ENCODE results near the gene DIPK1B. TPM values are rescaled to one million over a fixed set of nuclear protein-coding genes. Genes with fewer than 3 reads are reported as not detected.
"Not testable (repeated sequence)": the region's sequence is repeated elsewhere in the genome, so short reads cannot be mapped to it uniquely, and the experiment has no call there.

The DIPK1B gene
- total RNA-seq, 1 donor from 2014 or later: 293 TPM

DNA sequence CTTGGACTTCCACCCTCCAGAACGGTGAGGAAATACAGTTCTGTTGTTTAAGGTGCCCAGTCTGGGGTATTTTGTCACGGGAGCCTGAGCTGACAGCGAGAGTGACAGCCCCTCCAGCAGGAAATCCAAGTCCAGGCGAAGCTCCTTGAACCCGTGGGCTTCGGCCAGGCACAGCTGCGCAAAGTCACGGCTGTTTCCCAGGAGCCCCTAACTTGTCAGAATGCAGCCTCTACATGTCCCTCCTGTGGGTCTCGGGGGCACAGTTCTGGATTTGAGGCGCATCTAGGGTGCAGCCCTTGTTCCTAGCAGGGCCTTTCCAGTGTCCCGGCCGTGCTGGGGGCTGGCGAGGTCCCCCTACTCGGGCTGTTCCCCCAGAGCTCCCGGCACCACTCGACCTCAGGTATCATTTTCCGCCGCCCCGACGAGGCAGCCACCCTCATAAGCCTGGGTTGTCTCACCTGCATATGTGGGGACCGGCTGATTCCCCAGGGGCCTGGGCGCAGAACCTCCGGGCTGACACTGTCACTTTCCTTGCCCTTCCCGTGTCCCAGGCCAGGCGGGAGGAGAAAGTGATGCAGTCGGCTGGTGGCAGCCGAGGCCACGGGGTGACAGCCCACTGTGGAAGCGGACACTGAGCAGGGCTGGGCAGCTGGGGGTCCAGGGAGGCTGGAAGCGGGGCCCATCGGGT, 41.1 kb downstream of the DIPK1B start:
- DNase-seq (ENCODE audit: low spot score): no peak
- Mint-ChIP-seq H3K4me3 (ENCODE audit: unreplicated experiment) (no peak overlapping the region), H3K27ac (ENCODE audit: unreplicated experiment) (no peak overlapping the region), H3K36me3 (ENCODE audit: low read depth, unreplicated experiment) (peaks cover 7% of the 10 kb centered on the region), H3K4me1 (ENCODE audit: unreplicated experiment) (no peaks in the 10 kb centered on the region), H3K9me3 (ENCODE audit: unreplicated experiment) (peaks cover 6% of the 10 kb centered on the region), H3K27me3 (ENCODE audit: unreplicated experiment) (peaks cover 12% of the 10 kb centered on the region)
- TF ChIP-seq, protein P1, sequence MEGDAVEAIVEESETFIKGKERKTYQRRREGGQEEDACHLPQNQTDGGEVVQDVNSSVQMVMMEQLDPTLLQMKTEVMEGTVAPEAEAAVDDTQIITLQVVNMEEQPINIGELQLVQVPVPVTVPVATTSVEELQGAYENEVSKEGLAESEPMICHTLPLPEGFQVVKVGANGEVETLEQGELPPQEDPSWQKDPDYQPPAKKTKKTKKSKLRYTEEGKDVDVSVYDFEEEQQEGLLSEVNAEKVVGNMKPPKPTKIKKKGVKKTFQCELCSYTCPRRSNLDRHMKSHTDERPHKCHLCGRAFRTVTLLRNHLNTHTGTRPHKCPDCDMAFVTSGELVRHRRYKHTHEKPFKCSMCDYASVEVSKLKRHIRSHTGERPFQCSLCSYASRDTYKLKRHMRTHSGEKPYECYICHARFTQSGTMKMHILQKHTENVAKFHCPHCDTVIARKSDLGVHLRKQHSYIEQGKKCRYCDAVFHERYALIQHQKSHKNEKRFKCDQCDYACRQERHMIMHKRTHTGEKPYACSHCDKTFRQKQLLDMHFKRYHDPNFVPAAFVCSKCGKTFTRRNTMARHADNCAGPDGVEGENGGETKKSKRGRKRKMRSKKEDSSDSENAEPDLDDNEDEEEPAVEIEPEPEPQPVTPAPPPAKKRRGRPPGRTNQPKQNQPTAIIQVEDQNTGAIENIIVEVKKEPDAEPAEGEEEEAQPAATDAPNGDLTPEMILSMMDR (IDR thresholded peaks at IDR 0.05; ENCODE audit: unreplicated experiment): no peak

DNA sequence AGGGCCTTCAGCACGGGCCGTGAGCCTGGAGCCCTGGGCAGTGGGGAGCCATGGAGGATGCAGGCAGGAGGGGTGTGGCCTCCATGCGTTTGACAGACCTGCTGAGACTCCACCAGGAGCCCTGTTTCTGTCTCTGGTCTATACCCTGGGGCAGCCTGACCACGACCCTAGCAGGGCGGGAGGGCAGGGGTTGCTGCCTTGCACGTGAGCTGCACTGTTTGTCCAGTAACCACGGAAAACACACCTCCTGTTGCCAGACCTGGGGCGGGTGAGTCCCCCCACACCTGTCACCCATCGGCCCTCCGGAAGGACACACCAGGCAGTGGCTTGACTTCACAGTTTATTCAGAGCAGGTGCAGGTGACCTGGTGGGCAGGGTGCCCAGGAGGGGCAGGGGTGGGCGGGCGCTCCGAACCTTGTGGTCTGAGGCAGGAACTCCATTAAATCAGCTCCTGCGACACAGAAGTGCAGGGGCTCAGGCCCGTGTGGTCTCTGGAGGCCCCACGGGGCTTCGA, 41.7 kb downstream of the DIPK1B start:
- no peak overlapping the region for H3K27ac Mint-ChIP-seq (ENCODE audit: unreplicated experiment)
- peaks cover 7% of the 10 kb centered on the region for H3K36me3 Mint-ChIP-seq (ENCODE audit: low read depth, unreplicated experiment)
- peaks cover 6% of the 10 kb centered on the region for H3K9me3 Mint-ChIP-seq (ENCODE audit: unreplicated experiment)
- H3K4me3 Mint-ChIP-seq (ENCODE audit: unreplicated experiment): no peak overlapping the region
- DNase-seq (ENCODE audit: low spot score): no peak
- H3K27me3 Mint-ChIP-seq (ENCODE audit: unreplicated experiment): peaks cover 12% of the 10 kb centered on the region
- TF ChIP-seq, protein P1 (IDR thresholded peaks at IDR 0.05; ENCODE audit: unreplicated experiment): no peak
- H3K4me1 Mint-ChIP-seq (ENCODE audit: unreplicated experiment): no peaks in the 10 kb centered on the region

DNA sequence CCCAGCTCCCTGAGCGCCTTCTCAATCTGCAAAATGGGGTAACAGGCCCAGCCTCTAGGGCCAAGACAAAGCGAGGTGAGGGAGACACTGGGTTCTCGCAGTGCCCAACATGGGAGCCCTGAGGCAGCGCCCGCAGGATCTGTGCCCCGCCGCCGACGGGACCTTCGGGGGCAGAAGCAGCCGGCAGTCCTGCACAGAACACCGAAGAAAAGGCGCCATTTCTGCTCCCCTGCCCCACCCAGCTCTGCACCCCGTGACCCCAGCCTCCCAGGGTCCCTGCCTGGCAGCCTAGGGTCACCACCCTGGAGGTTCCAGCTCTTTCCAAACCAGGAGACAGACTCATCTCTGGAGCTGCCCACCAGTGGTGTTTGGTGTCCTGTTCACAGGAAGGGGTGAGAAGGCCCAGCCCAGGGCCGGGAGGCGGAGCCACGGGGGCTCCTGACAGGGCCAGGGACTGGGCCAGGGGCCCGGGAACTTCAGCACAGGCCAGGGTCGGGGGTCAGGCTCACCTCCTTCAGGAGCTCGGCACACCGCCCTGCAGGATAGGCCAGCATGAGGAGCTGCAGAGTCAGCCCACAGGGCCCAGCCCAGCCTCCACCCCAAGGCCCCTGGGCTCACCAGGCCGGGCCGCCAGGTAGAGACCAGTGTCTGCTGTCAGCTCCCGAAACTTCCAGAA, 42.4 kb downstream of the DIPK1B start:
- Mint-ChIP-seq H3K36me3 (ENCODE audit: low read depth, unreplicated experiment) (peaks cover 7% of the 10 kb centered on the region), H3K27me3 (ENCODE audit: unreplicated experiment) (peaks cover 10% of the 10 kb centered on the region), H3K4me1 (ENCODE audit: unreplicated experiment) (no peaks in the 10 kb centered on the region), H3K4me3 (ENCODE audit: unreplicated experiment) (no peak overlapping the region), H3K27ac (ENCODE audit: unreplicated experiment) (no peak overlapping the region), H3K9me3 (ENCODE audit: unreplicated experiment) (peaks cover 6% of the 10 kb centered on the region)
- TF ChIP-seq, protein P1 (IDR thresholded peaks at IDR 0.05; ENCODE audit: unreplicated experiment): no peak
- DNase-seq (ENCODE audit: low spot score): no peak

DNA sequence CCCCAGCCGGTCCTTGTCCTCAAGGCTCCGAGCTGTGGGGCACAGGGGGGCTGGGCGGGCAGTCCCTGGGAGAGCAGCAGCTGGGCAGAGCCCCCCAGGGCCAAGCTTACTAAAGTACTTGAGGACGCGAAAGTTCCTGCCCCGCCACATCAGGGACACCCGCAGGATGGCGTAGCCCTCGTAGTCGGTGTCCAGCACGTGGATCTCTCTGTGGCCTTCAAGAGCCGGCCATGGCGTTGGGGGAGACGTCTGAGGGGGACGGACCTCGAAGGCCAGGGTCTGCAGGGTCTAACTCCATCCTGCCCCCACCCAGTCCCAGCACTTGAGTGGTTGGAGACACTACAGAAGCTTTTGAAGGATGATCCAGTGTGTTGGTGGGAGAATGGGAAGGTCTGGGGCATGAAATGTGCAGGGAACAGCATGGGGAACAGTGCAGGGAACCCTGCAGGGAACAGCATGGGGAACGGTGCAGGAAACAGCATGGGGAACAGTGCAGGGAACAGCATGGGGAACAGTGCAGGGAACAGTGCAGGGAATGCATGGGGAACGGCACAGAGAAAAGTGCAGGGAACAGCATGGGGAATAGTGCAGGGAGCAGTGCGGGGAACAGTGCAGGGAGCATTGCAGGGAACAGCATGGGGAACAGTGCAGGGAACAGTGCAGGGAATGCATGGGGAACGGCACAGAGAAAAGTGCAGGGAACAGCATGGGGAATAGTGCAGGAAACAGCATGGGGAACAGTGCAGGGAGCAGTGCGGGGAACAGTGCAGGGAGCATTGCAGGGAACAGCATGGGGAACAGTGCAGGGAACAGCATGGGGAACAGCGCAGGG, 43.1 kb downstream of the DIPK1B start:
- H3K4me1 Mint-ChIP-seq (ENCODE audit: unreplicated experiment); H3K27ac Mint-ChIP-seq (ENCODE audit: unreplicated experiment); DNase-seq (ENCODE audit: low spot score); H3K9me3 Mint-ChIP-seq (ENCODE audit: unreplicated experiment); H3K4me3 Mint-ChIP-seq (ENCODE audit: unreplicated experiment); H3K36me3 Mint-ChIP-seq (ENCODE audit: low read depth, unreplicated experiment): not testable (repeated sequence)
- peaks cover 10% of the 10 kb centered on the region for H3K27me3 Mint-ChIP-seq (ENCODE audit: unreplicated experiment)

DNA sequence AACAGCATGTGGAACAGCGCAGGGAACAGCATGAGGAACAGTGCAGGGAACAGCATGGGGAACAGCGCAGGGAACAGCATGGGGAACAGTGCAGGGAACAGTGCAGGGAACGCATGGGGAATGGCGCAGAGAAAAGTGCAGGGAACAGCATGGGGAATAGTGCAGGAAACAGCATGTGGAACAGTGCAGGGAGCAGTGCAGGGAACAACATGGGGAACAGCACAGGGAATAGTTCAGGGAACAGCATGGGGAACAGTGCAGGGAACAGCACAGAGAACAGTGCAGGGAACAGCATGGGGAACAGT, 43.7 kb downstream of the DIPK1B start:
- TF ChIP-seq, protein P1 (IDR thresholded peaks at IDR 0.05; ENCODE audit: unreplicated experiment): no peak
- H3K27ac Mint-ChIP-seq (ENCODE audit: unreplicated experiment): no peak overlapping the region
- peaks cover 7% of the 10 kb centered on the region for H3K36me3 Mint-ChIP-seq (ENCODE audit: low read depth, unreplicated experiment)
- H3K4me3 Mint-ChIP-seq (ENCODE audit: unreplicated experiment): no peak overlapping the region
- H3K4me1 Mint-ChIP-seq (ENCODE audit: unreplicated experiment): no peaks in the 10 kb centered on the region
- H3K27me3 Mint-ChIP-seq (ENCODE audit: unreplicated experiment): peaks cover 10% of the 10 kb centered on the region
- peaks cover 6% of the 10 kb centered on the region for H3K9me3 Mint-ChIP-seq (ENCODE audit: unreplicated experiment)
- DNase-seq (ENCODE audit: low spot score): no peak

All from endothelial cell (in vitro differentiated cells).